MG63 (cell line): ENCODE measurements around the gene DAAM2. TPM values are rescaled to one million over a fixed set of nuclear protein-coding genes. Genes with fewer than 3 reads are reported as not detected.

Experiments
- DNase-seq: peaks from one replicate; pipeline ENCODE4 v3.0.0-alpha.2; 2020
- H3K27me3 ChIP-seq: fragments of 250-450 bp; sonication (Bioruptor Pico); 2 replicates; pipeline ENCODE4 v1.5.1; 2020; ENCODE audit warnings: mild to moderate bottlenecking, moderate library complexity
- H3K36me3 ChIP-seq: fragments of 250-450 bp; sonication (Bioruptor Pico); 2 replicates; pipeline ENCODE4 v1.5.1; 2020; ENCODE audit warnings: mild to moderate bottlenecking, moderate library complexity
- H3K4me3 ChIP-seq: fragments of 250-450 bp; sonication (Bioruptor Pico); 2 replicates; pipeline ENCODE4 v1.5.1; 2020; ENCODE audit warnings: mild to moderate bottlenecking, moderate library complexity
- H3K9me3 ChIP-seq: fragments of 250-450 bp; sonication (Bioruptor Pico); 2 replicates; pipeline ENCODE4 v1.5.1; 2020; ENCODE audit warnings: mild to moderate bottlenecking, moderate library complexity
- total RNA-seq: library from RNA; depleted of rRNA; stranded (reverse); fragments of >200 nt; shearing (Covaris generic); gene quantifications from 2 replicates; pipeline ENCODE4 v1.2.3, GENCODE V29; 2014; ENCODE audit warnings: low replicate concordance; rRNA removed

The DAAM2 gene
- total RNA-seq = 0.32 TPM in 1 of 2 replicates, not detected in the other

- peak; percentile 35 for DNase-seq
- Histone ChIP-seq H3K9me3 (no peaks in the 10 kb centered on the region), H3K4me3 (peak within 1 kb of the TSS; percentile 32), H3K27me3 (no peaks in the 10 kb centered on the region), H3K36me3 (no peaks in the 10 kb centered on the region)
These were observed at the start of gene DAAM2 for GRCh38 chr6:39791850-39792539. Gene DAAM2 (plus strand): TSS chr6:39792376. CDS start chr6:39856303, 63,927 bp downstream.

GRCh38 chr6:39746795-39747194 is 45.4 kb upstream of the DAAM2 start:
- Histone ChIP-seq H3K27me3 (no peaks in the 10 kb centered on the region), H3K36me3 (no peaks in the 10 kb centered on the region), H3K4me3 (no peak overlapping the region), H3K9me3 (no peaks in the 10 kb centered on the region)
- no peak for DNase-seq

- Histone ChIP-seq H3K9me3 (no peaks in the 10 kb centered on the region), H3K36me3 (no peaks in the 10 kb centered on the region), H3K27me3 (no peaks in the 10 kb centered on the region), H3K4me3 (no peak overlapping the region)
- DNase-seq = no peak
These were observed 39.1 kb upstream of the DAAM2 start for GRCh38 chr6:39752835-39753724.

GRCh38 chr6:39753725-39754045 is 38.5 kb upstream of the DAAM2 start:
- Histone ChIP-seq H3K36me3 (no peaks in the 10 kb centered on the region), H3K27me3 (no peaks in the 10 kb centered on the region), H3K4me3 (no peak overlapping the region), H3K9me3 (no peaks in the 10 kb centered on the region)
- no peak for DNase-seq

GRCh38 chr6:39754514-39755115 is 37.6 kb upstream of the DAAM2 start:
- Histone ChIP-seq H3K36me3 (no peaks in the 10 kb centered on the region), H3K27me3 (no peaks in the 10 kb centered on the region), H3K9me3 (no peaks in the 10 kb centered on the region), H3K4me3 (no peak overlapping the region)
- no peak for DNase-seq

- no peaks in the 10 kb centered on the region for H3K27me3 ChIP-seq
- no peak overlapping the region for H3K4me3 ChIP-seq
- no peaks in the 10 kb centered on the region for H3K9me3 ChIP-seq
- no peaks in the 10 kb centered on the region for H3K36me3 ChIP-seq
- no peak for DNase-seq
These were observed 36.9 kb upstream of the DAAM2 start for GRCh38 chr6:39755231-39755630.

GRCh38 chr6:39756582-39756981 is 35.6 kb upstream of the DAAM2 start:
- no peak for DNase-seq
- Histone ChIP-seq H3K4me3 (no peak overlapping the region), H3K27me3 (no peaks in the 10 kb centered on the region), H3K9me3 (no peaks in the 10 kb centered on the region), H3K36me3 (no peaks in the 10 kb centered on the region)

GRCh38 chr6:39758905-39759605 is 33.1 kb upstream of the DAAM2 start:
- H3K9me3 ChIP-seq = no peaks in the 10 kb centered on the region
- no peak for DNase-seq
- H3K4me3 ChIP-seq = no peak overlapping the region
- H3K36me3 ChIP-seq = no peaks in the 10 kb centered on the region
- no peaks in the 10 kb centered on the region for H3K27me3 ChIP-seq

GRCh38 chr6:39760226-39760952 is 31.8 kb upstream of the DAAM2 start:
- Histone ChIP-seq H3K4me3 (no peak overlapping the region), H3K9me3 (no peaks in the 10 kb centered on the region), H3K36me3 (no peaks in the 10 kb centered on the region), H3K27me3 (no peaks in the 10 kb centered on the region)
- DNase-seq = no peak

GRCh38 chr6:39765508-39766065 is 26.6 kb upstream of the DAAM2 start:
- no peak for DNase-seq
- Histone ChIP-seq H3K36me3 (no peaks in the 10 kb centered on the region), H3K4me3 (no peak overlapping the region), H3K9me3 (no peaks in the 10 kb centered on the region), H3K27me3 (no peaks in the 10 kb centered on the region)

- DNase-seq = no peak
- H3K4me3 ChIP-seq = no peak overlapping the region
- no peaks in the 10 kb centered on the region for H3K36me3 ChIP-seq
- no peaks in the 10 kb centered on the region for H3K27me3 ChIP-seq
- no peaks in the 10 kb centered on the region for H3K9me3 ChIP-seq
These were observed 23.2 kb upstream of the DAAM2 start for GRCh38 chr6:39769012-39769411.

GRCh38 chr6:39770446-39770845 is 21.7 kb upstream of the DAAM2 start:
- H3K4me3 ChIP-seq = no peak overlapping the region

GRCh38 chr6:39772559-39773273 is 19.5 kb upstream of the DAAM2 start:
- DNase-seq = no peak

More at GRCh38 chr6:39770446-39770845, 21.7 kb upstream of the DAAM2 start:
- no peak for DNase-seq
- Histone ChIP-seq H3K36me3 (no peaks in the 10 kb centered on the region), H3K9me3 (no peaks in the 10 kb centered on the region), H3K27me3 (no peaks in the 10 kb centered on the region)

GRCh38 chr6:39773782-39774181 is 18.4 kb upstream of the DAAM2 start:
- H3K4me3 ChIP-seq = no peak overlapping the region
- no peaks in the 10 kb centered on the region for H3K9me3 ChIP-seq
- H3K27me3 ChIP-seq = no peaks in the 10 kb centered on the region
- DNase-seq = no peak
- H3K36me3 ChIP-seq = no peaks in the 10 kb centered on the region

More at GRCh38 chr6:39772559-39773273, 19.5 kb upstream of the DAAM2 start:
- no peaks in the 10 kb centered on the region for H3K27me3 ChIP-seq
- no peaks in the 10 kb centered on the region for H3K9me3 ChIP-seq
- H3K4me3 ChIP-seq = no peak overlapping the region
- no peaks in the 10 kb centered on the region for H3K36me3 ChIP-seq

GRCh38 chr6:39776581-39776980 is 15.6 kb upstream of the DAAM2 start:
- H3K36me3 ChIP-seq = no peaks in the 10 kb centered on the region
- DNase-seq = no peak
- no peaks in the 10 kb centered on the region for H3K9me3 ChIP-seq
- H3K4me3 ChIP-seq = no peak overlapping the region
- no peaks in the 10 kb centered on the region for H3K27me3 ChIP-seq
